Esophagus muscularis mucosa (tissue), 4 donors: ENCODE measurements around the gene EVL. TPM values are rescaled to one million over a fixed set of nuclear protein-coding genes. Genes with fewer than 3 reads are reported as not detected.

Experiments used
- DNase-seq: peaks from one replicate; pipeline ENCODE4 v3.0.0-alpha.2; 2017; ENCODE audit errors: extremely low spot score
- H3K27ac ChIP-seq, 4 donors: fragments of 200-600 bp; sonication (generic); replicated peaks in 1 of 4; 1 replicate in 3 of 4; 2 replicates in 1 of 4; pipeline ENCODE4 v1.5.1; 2016 to 2019; ENCODE audit warnings: mild to moderate bottlenecking in 1 of 4
- H3K27me3 ChIP-seq, 4 donors: fragments of 200-600 bp; sonication (generic); one replicate each; pipeline versions ENCODE4 v1.5.1 to v1.6.0; 2016 to 2019
- H3K36me3 ChIP-seq, 4 donors: fragments of 200-600 bp; sonication (generic); one replicate each; pipeline ENCODE4 v1.5.1; 2016 to 2019
- H3K4me1 ChIP-seq, 4 donors: fragments of 200-600 bp; sonication (generic); one replicate each; pipeline ENCODE4 v1.5.1; 2016 to 2019
- H3K4me3 ChIP-seq, 4 donors: fragments of 200-600 bp; sonication (generic); 1 replicate in 2 of 4; 2 replicates in 2 of 4; pipeline ENCODE4 v1.5.1; 2016 to 2019; ENCODE audit warnings: mild to moderate bottlenecking in 4 of 4, moderate library complexity in 1 of 4
- H3K9me3 ChIP-seq, 4 donors: fragments of 200-600 bp; sonication (generic); 1 replicate in 3 of 4; 2 replicates in 1 of 4; pipeline ENCODE4 v1.5.1; 2016 to 2019
- CTCF ChIP-seq, 3 experiments: fragments of 200-600 bp in 2 of 3; fragments of 450-650 bp in 1 of 3; sonication (generic) in 2 of 3; IDR thresholded peaks; one replicate each; pipeline ENCODE4 v1.5.1; 2017 to 2019; ENCODE audit warnings: antibody characterized with exemption in 3 of 3, mild to moderate bottlenecking in 2 of 3, moderate library complexity in 1 of 3
- EP300 ChIP-seq: sonication (generic); formaldehyde crosslinking; IDR thresholded peaks from one replicate; pipeline ENCODE4 v1.6.1; 2017; ENCODE audit warnings: antibody characterized with exemption
- POLR2A ChIP-seq: fragments of 450-650 bp; IDR thresholded peaks from one replicate; pipeline ENCODE4 v1.6.1; 2017; ENCODE audit warnings: antibody characterized with exemption, moderate library complexity, mild to moderate bottlenecking, low read depth
- POLR2AphosphoS5 ChIP-seq, 2 donors: sonication (generic); formaldehyde crosslinking; IDR thresholded peaks; one replicate each; pipeline ENCODE4 v1.6.1; 2017; ENCODE audit warnings: antibody characterized with exemption in 2 of 2
- WGBS: methylation state at CpG from one replicate; pipeline ENCODE4 v1.1.5; 2018; 5-methylcytosine and 5-hydroxymethylcytosine counted together
- intact Hi-C: fragments of 100-400 bp; cut with DNase I; formaldehyde crosslinking; loops from one replicate; pipeline ENCODE4 v1.15.1; 2023
- total RNA-seq, 4 donors: library from RNA; depleted of rRNA; stranded (reverse); fragments of >200 nt; gene quantifications; one replicate each; pipeline versions ENCODE4 v1.1.0 to v1.2.1, GENCODE V29; 2016

EVL gene
- total RNA-seq, 4 donors from 2014 or later: 27.0 to 43.9 (median 37.3) TPM

- TF ChIP-seq POLR2AphosphoS5 (IDR thresholded peaks at IDR 0.05) (no peak), EP300 (no peak), POLR2A (no peak), CTCF (IDR thresholded peaks at IDR 0.05) (no peak)
- Histone ChIP-seq H3K36me3 (peaks cover 9 to 90% (median 65%) of the 10 kb centered on the region in 4 donors), H3K4me3 (no peak overlapping the region), H3K27ac (no peak overlapping the region), H3K4me1 (peaks cover 2 to 7% (median 4%) of the 10 kb centered on the region in 4 donors), H3K27me3 (no peaks in the 10 kb centered on the region), H3K9me3 (no peaks in the 10 kb centered on the region)
- no peak for DNase-seq
- WGBS: 94% methylated on average over 8 of the region's 8 CpGs
- intact Hi-C loops: no loop called here
Observed at GRCh38 chr14:100134586-100134985, 69.4 kb downstream of the EVL start.

- DNase-seq: no peak
- TF ChIP-seq POLR2A (no peak), POLR2AphosphoS5 (IDR thresholded peaks at IDR 0.05) (no peak), EP300 (no peak), CTCF (IDR thresholded peaks at IDR 0.05) (no peak)
- H3K27me3 ChIP-seq: no peaks in the 10 kb centered on the region
- WGBS: 95% methylated on average over 8 of the region's 9 CpGs
- no peak overlapping the region for H3K27ac ChIP-seq
- H3K4me3 ChIP-seq: no peak overlapping the region
- no peaks in the 10 kb centered on the region for H3K9me3 ChIP-seq
- H3K4me1 ChIP-seq: peaks cover 0 to 4% (median 2%) of the 10 kb centered on the region in 4 donors
- intact Hi-C loops: no loop called here
- H3K36me3 ChIP-seq: peaks cover 9 to 87% (median 64%) of the 10 kb centered on the region in 4 donors
Observed at GRCh38 chr14:100135073-100135472, 69.9 kb downstream of the EVL start.

GRCh38 chr14:100135784-100136183 lies 70.6 kb downstream of the EVL start:
- no peak for DNase-seq
- Histone ChIP-seq H3K36me3 (peaks cover 9 to 80% (median 60%) of the 10 kb centered on the region in 4 donors), H3K4me3 (no peak overlapping the region), H3K4me1 (peaks cover under 1 to 5% (median 4%) of the 10 kb centered on the region in 4 donors), H3K9me3 (no peaks in the 10 kb centered on the region), H3K27ac (no peak overlapping the region), H3K27me3 (no peaks in the 10 kb centered on the region)
- intact Hi-C loops: no loop called here
- TF ChIP-seq POLR2AphosphoS5 (IDR thresholded peaks at IDR 0.05) (no peak), CTCF (IDR thresholded peaks at IDR 0.05) (no peak), POLR2A (no peak), EP300 (no peak)
- WGBS: 94% methylated on average over 5 of the region's 5 CpGs

- H3K4me3 ChIP-seq: no peak overlapping the region
- 96% methylated on average over 8 of the region's 8 CpGs for whole genome bisulfite sequencing
- no peak for DNase-seq
- H3K36me3 ChIP-seq: peaks cover 9 to 75% (median 50%) of the 10 kb centered on the region in 4 donors
- H3K9me3 ChIP-seq: no peaks in the 10 kb centered on the region
- H3K4me1 ChIP-seq: peaks cover 11 to 19% (median 16%) of the 10 kb centered on the region in 4 donors
- no peak overlapping the region for H3K27ac ChIP-seq
- intact Hi-C loops: no loop called here
- no peak for TF ChIP-seq POLR2AphosphoS5 (IDR thresholded peaks at IDR 0.05)
- TF ChIP-seq CTCF (IDR thresholded peaks at IDR 0.05): no peak
- TF ChIP-seq EP300: no peak
- TF ChIP-seq POLR2A: no peak
- H3K27me3 ChIP-seq: no peaks in the 10 kb centered on the region
Observed at GRCh38 chr14:100137173-100137572, 72.0 kb downstream of the EVL start.

DNA sequence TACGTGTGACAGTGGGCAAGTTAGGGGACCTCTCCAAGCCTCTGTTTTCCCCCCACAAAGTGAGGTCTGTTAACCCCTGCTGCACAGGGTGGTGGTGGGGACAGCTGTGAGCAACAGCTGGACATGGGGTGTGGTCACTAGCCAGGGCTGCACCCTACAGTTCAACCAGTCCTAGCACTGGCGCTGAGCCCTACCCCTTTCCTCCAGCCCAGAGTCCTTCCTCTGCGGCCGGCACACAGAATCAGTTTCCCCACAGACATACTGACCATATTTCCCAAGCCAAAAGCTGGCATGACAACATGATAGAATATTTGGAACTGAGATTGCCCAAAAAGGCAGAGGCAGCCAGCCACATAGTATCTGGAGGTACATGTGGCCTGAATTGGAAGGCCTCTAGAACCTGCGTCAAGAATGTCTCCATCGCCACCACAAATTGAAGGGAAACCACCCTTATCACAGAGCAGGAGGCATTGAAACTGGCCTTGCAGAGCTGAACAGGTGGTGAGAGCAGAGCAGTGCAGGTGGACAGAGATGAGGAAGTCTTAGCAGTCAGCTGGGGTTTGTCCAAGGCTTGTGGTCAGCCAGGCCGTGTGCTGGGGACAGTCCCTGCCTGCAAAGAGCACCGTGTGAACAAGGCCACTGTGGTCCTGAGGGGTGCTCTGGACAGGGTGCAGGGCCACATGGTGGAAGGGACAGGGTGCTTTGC lies 73.0 kb downstream of the EVL start:
- Histone ChIP-seq H3K4me1 (peaks cover 20 to 30% (median 24%) of the 10 kb centered on the region in 4 donors), H3K27ac (no peak overlapping the region), H3K36me3 (peaks cover 2 to 65% (median 41%) of the 10 kb centered on the region in 4 donors), H3K9me3 (no peaks in the 10 kb centered on the region), H3K27me3 (no peaks in the 10 kb centered on the region), H3K4me3 (no peak overlapping the region)
- intact Hi-C loops: no loop called here
- WGBS: 79% methylated on average over 7 of the region's 8 CpGs
- no peak for DNase-seq
- no peak for TF ChIP-seq CTCF (IDR thresholded peaks at IDR 0.05)
- no peak for TF ChIP-seq POLR2AphosphoS5 (IDR thresholded peaks at IDR 0.05)
- TF ChIP-seq POLR2A: no peak
- TF ChIP-seq EP300: no peak
